Mammary epithelial cell (primary cell): ENCODE measurements around the gene ESF1.
"Not testable (repeated sequence)": the region's sequence is repeated elsewhere in the genome, so short reads cannot be mapped to it uniquely, and the experiment has no call there.

ENCODE experiments used
- EZH2 ChIP-seq: IDR thresholded peaks from 2 replicates; pipeline ENCODE4 v1.6.1; 2012; ENCODE audit warnings: low read length, inconsistent platforms, borderline replicate concordance
- TF ChIP-seq, protein P1 (sequence below), 2 donors: IDR thresholded peaks in 1 of 2; conservative IDR thresholded peaks in 1 of 2; 2 replicates each; pipeline ENCODE4 v1.5.1; 2011 to 2012; ENCODE audit warnings: inconsistent platforms in 2 of 2, low read length in 2 of 2, mild to moderate bottlenecking in 2 of 2, control low read depth in 1 of 2, low read depth in 1 of 2; ENCODE audit not compliant: insufficient read depth in 1 of 2; ENCODE audit errors: extremely low read depth in 1 of 2

DNA sequence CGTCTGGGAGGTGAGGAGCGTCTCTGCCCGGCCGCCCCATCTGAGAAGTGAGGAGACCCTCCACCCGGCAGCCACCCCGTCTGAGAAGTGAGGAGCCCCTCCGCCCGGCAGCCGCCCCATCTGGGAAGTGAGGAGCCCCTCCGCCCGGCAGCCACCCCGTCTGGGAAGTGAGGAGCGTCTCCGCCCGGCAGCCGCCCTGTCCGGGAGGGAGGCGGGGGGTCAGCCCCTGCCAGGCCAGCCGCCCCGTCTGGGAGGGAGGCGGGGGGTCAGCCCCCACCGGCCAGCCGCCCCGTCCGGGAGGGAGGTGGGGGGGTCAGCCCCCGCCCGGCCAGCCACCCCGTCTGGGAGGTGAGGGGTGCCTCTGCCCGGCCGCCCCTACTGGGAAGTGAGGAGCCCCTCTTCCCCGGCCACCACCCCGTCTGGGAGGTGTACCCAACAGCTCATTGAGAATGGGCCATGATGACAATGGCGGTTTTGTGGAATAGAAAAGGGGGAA is 24.2 kb downstream of the ESF1 start:
- TF ChIP-seq, protein P1, sequence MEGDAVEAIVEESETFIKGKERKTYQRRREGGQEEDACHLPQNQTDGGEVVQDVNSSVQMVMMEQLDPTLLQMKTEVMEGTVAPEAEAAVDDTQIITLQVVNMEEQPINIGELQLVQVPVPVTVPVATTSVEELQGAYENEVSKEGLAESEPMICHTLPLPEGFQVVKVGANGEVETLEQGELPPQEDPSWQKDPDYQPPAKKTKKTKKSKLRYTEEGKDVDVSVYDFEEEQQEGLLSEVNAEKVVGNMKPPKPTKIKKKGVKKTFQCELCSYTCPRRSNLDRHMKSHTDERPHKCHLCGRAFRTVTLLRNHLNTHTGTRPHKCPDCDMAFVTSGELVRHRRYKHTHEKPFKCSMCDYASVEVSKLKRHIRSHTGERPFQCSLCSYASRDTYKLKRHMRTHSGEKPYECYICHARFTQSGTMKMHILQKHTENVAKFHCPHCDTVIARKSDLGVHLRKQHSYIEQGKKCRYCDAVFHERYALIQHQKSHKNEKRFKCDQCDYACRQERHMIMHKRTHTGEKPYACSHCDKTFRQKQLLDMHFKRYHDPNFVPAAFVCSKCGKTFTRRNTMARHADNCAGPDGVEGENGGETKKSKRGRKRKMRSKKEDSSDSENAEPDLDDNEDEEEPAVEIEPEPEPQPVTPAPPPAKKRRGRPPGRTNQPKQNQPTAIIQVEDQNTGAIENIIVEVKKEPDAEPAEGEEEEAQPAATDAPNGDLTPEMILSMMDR (conservative IDR thresholded peaks at IDR 0.05 in 1 of 2, IDR thresholded peaks at IDR 0.05 in 1 of 2; ENCODE audit: extremely low read depth in 1 of 2, insufficient read depth in 1 of 2, low read depth in 1 of 2, low read length in 2 of 2) = not testable (repeated sequence)
- TF ChIP-seq EZH2 = not testable (repeated sequence)
